Endothelial cell of umbilical vein (primary cell): Measurements from ENCODE around the gene CARS1. TPM values are rescaled to one million over a fixed set of nuclear protein-coding genes. Genes with fewer than 3 reads are reported as not detected.

Experiments used
- BruUV-seq: library from RNA; stranded (reverse); fragments of 400-500 nt; replicated peaks from 2 replicates; lab custom pipeline; 2021; lab: Mats Ljungman, UMichigan
- CTCF ChIA-PET: fragments of 300-600, 350-600 bp; sonication (Branson Sonifier 250); formaldehyde crosslinking; loops from one replicate; lab custom pipeline; 2021; ENCODE audit warnings: antibody characterized with exemption, inconsistent platforms; lab: Charles Lee
- POLR2A ChIA-PET: fragments of 300-600, 350-600 bp; sonication (Branson Sonifier 250); formaldehyde crosslinking; loops from one replicate; lab custom pipeline; 2021; ENCODE audit warnings: antibody characterized with exemption, inconsistent platforms; lab: Charles Lee
- DNase-seq: peaks from one replicate; pipeline ENCODE4 v3.0.0-alpha.2; 2011; ENCODE audit warnings: low read depth, low spot score
- FAIRE-seq: peaks from 2 replicates; lab custom pipeline; 2011; peaks lifted over from hg19 to GRCh38; lab: Jason Lieb, UNC
- H2AFZ ChIP-seq: 2 replicates; pipeline ENCODE4 v1.6.0; 2012; ENCODE audit warnings: low read depth, low read length, control low read depth, inconsistent platforms
- H3K27ac ChIP-seq: 2 replicates; pipeline ENCODE4 v1.5.1; 2011; ENCODE audit warnings: low read depth, mild to moderate bottlenecking, control low read depth, low read length, moderate library complexity; ENCODE audit not compliant: insufficient read depth
- H3K27me3 ChIP-seq, 2 experiments: 2 replicates each; pipeline versions ENCODE4 v1.6.0 to v1.6.1; 2011; ENCODE audit warnings: low read length in 2 of 2, mixed read lengths in 1 of 2; ENCODE audit not compliant: control insufficient read depth in 2 of 2, insufficient read depth in 2 of 2
- H3K36me3 ChIP-seq, 2 experiments: 2 replicates in 1 of 2; 3 replicates in 1 of 2; pipeline ENCODE4 v1.5.1; 2011; ENCODE audit warnings: low read length in 2 of 2, mild to moderate bottlenecking in 1 of 2, moderate library complexity in 1 of 2; ENCODE audit not compliant: control insufficient read depth in 2 of 2, insufficient read depth in 2 of 2; ENCODE audit errors: extremely low read depth in 1 of 2
- H3K4me1 ChIP-seq: 3 replicates; pipeline ENCODE4 v1.5.1; 2011; ENCODE audit warnings: mild to moderate bottlenecking, low read length; ENCODE audit not compliant: control insufficient read depth, insufficient read depth; ENCODE audit errors: extremely low read depth
- H3K4me2 ChIP-seq: 2 replicates; pipeline ENCODE4 v1.6.1; 2011; ENCODE audit warnings: low read length, control low read depth, mixed read lengths; ENCODE audit not compliant: insufficient read depth
- H3K4me3 ChIP-seq, 3 experiments: fragments of 200-600 bp in 1 of 3; sonication (generic), shearing (Covaris generic) in 1 of 3; replicated peaks in 1 of 3; 2 replicates each; pipeline ENCODE4 v1.5.1; 2011 to 2016; ENCODE audit warnings: control low read depth in 3 of 3, low read length in 3 of 3, mild to moderate bottlenecking in 2 of 3, inconsistent platforms in 1 of 3, low read depth in 1 of 3, moderate library complexity in 1 of 3; ENCODE audit not compliant: insufficient read depth in 1 of 3
- H3K79me2 ChIP-seq: 2 replicates; pipeline ENCODE4 v1.6.0; 2012; ENCODE audit warnings: low read length, inconsistent platforms; ENCODE audit not compliant: control insufficient read depth, insufficient read depth
- H3K9ac ChIP-seq: replicated peaks from 2 replicates; pipeline ENCODE3; 2011; ENCODE audit warnings: low read length, control low read depth; ENCODE audit not compliant: insufficient read depth; ENCODE audit errors: extremely low read depth
- H3K9me1 ChIP-seq: replicated peaks from 3 replicates; pipeline ENCODE4 v1.6.0; 2011; ENCODE audit warnings: mild to moderate bottlenecking, low read length; ENCODE audit not compliant: control insufficient read depth, insufficient read depth; ENCODE audit errors: extremely low read depth
- H3K9me3 ChIP-seq: replicated peaks from 2 replicates; pipeline ENCODE4 v1.5.1; 2012; ENCODE audit warnings: low read length, inconsistent platforms; ENCODE audit not compliant: control insufficient read depth, insufficient read depth
- H4K20me1 ChIP-seq: replicated peaks from 2 replicates; pipeline ENCODE3; 2011; ENCODE audit warnings: mild to moderate bottlenecking, low read length; ENCODE audit not compliant: control insufficient read depth, insufficient read depth; ENCODE audit errors: extremely low read depth
- EZH2 ChIP-seq: IDR thresholded peaks from 2 replicates; pipeline ENCODE4 v1.6.1; 2012; ENCODE audit warnings: borderline replicate concordance, low read depth, mild to moderate bottlenecking, moderate library complexity, low read length, inconsistent platforms; ENCODE audit not compliant: severe bottlenecking
- FOS ChIP-seq: IDR thresholded peaks from 2 replicates; pipeline ENCODE4 v1.6.1; 2011; ENCODE audit warnings: mild to moderate bottlenecking, low read length, moderate library complexity, borderline replicate concordance; ENCODE audit not compliant: insufficient read depth
- GATA2 ChIP-seq: IDR thresholded peaks from 2 replicates; pipeline ENCODE4 v1.7.0; 2011; ENCODE audit warnings: low read depth, mild to moderate bottlenecking, moderate library complexity, mixed read lengths, low read length; ENCODE audit not compliant: insufficient read length, insufficient read depth
- MYC ChIP-seq: IDR thresholded peaks from one replicate; pipeline ENCODE4 v1.6.1; 2011; ENCODE audit warnings: mild to moderate bottlenecking, low read depth, low read length
- POLR2AphosphoS5 ChIP-seq: IDR thresholded peaks from 2 replicates; pipeline ENCODE4 v1.6.1; 2012; ENCODE audit warnings: low read depth, mild to moderate bottlenecking, control low read depth, low read length, moderate library complexity; ENCODE audit not compliant: insufficient read depth
- dilution Hi-C: fragments of 300-500 bp; cut with MboI; formaldehyde crosslinking; loops from one replicate; pipeline ENCODE4 v1.15.0; 2019; ENCODE audit warnings: low sequenced_read_pairs; ENCODE audit not compliant: extremely low pct_ligation_motif_present
- intact Hi-C: fragments of 100-400 bp; cut with micrococcal nuclease; formaldehyde crosslinking; loops from one replicate; pipeline ENCODE4 v1.10.0; 2022
- polyA plus RNA-seq, 4 experiments: library from polyadenylated mRNA; depleted of rRNA in 3 of 4; stranded (reverse) in 3 of 4; unstranded in 1 of 4; fragments of >200 nt; gene quantifications; 2 replicates each; pipeline versions ENCODE4 v1.2.1 to v1.2.3, GENCODE V29; 2011 to 2012; ENCODE audit warnings: missing spikeins in 1 of 4
- total RNA-seq: library from RNA; stranded (reverse); gene quantifications from 2 replicates; pipeline ENCODE4 v1.2.3, GENCODE V29; 2021
- TF ChIP-seq, protein P1 (sequence below), 2 donors: IDR thresholded peaks; 1 replicate in 1 of 2; 2 replicates in 1 of 2; pipeline ENCODE4 v1.5.1; 2011; ENCODE audit warnings: low read length in 2 of 2, mild to moderate bottlenecking in 2 of 2, moderate library complexity in 2 of 2, control low read depth in 1 of 2, inconsistent platforms in 1 of 2, low read depth in 1 of 2; ENCODE audit not compliant: insufficient read depth in 1 of 2; ENCODE audit errors: extremely low read depth in 1 of 2

CARS1 gene
- total and polyA plus RNA-seq, 2 donors (not counting 3 experiments of a cell fraction or from before 2014, with no cell fraction given): 43.5 to 66.2 TPM

- Histone ChIP-seq H3K27ac (no peak overlapping the region), H3K4me1 (peaks cover 7% of the 10 kb centered on the region), H3K9me1 (no peaks in the 10 kb centered on the region), H3K9ac (no peak overlapping the region), H2AFZ (no peak overlapping the region), H3K4me3 (no peak overlapping the region), H3K4me2 (no peak overlapping the region), H3K27me3 (no peaks in the 10 kb centered on the region), H4K20me1 (peaks cover 2% of the 10 kb centered on the region), H3K79me2 (peaks cover 38% of the 10 kb centered on the region), H3K36me3 (peaks cover 37 to 52% of the 10 kb centered on the region in 2 experiments), H3K9me3 (no peaks in the 10 kb centered on the region)
- no TSS peak for BruUV-seq
- POLR2A ChIA-PET: no interaction called here
- DNase-seq: no peak
- CTCF ChIA-PET: no interaction called here
- TF ChIP-seq GATA2 (no peak), EZH2 (no peak), MYC (no peak)
- TF ChIP-seq, protein P1, sequence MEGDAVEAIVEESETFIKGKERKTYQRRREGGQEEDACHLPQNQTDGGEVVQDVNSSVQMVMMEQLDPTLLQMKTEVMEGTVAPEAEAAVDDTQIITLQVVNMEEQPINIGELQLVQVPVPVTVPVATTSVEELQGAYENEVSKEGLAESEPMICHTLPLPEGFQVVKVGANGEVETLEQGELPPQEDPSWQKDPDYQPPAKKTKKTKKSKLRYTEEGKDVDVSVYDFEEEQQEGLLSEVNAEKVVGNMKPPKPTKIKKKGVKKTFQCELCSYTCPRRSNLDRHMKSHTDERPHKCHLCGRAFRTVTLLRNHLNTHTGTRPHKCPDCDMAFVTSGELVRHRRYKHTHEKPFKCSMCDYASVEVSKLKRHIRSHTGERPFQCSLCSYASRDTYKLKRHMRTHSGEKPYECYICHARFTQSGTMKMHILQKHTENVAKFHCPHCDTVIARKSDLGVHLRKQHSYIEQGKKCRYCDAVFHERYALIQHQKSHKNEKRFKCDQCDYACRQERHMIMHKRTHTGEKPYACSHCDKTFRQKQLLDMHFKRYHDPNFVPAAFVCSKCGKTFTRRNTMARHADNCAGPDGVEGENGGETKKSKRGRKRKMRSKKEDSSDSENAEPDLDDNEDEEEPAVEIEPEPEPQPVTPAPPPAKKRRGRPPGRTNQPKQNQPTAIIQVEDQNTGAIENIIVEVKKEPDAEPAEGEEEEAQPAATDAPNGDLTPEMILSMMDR (IDR thresholded peaks at IDR 0.05; ENCODE audit: extremely low read depth in 1 of 2, insufficient read depth in 1 of 2, low read depth in 1 of 2, low read length in 2 of 2): no peak
- dilution Hi-C loops (no loop called here), intact Hi-C loops (no loop called here)
- no peak for FAIRE-seq
Observed at GRCh38 chr11:2958251-2958650, 99.0 kb downstream of the CARS1 start.

- Histone ChIP-seq H3K9me1 (no peaks in the 10 kb centered on the region), H3K27ac (no peak overlapping the region), H4K20me1 (no peaks in the 10 kb centered on the region), H3K4me2 (no peak overlapping the region), H3K9me3 (no peaks in the 10 kb centered on the region), H3K36me3 (peaks cover 32 to 49% of the 10 kb centered on the region in 2 experiments), H2AFZ (no peak overlapping the region), H3K4me1 (peaks cover 30% of the 10 kb centered on the region), H3K27me3 (no peaks in the 10 kb centered on the region), H3K9ac (no peak overlapping the region), H3K4me3 (no peak overlapping the region), H3K79me2 (peaks cover 23% of the 10 kb centered on the region)
- dilution Hi-C loops: no loop called here
- ChIA-PET POLR2A (no interaction called here), CTCF (interaction anchor here (0.9 to 2.4 kb wide), 5 partner anchors 10 to 67 kb away, joined by 3 to 5 read pairs (median 5); no protein-coding TSS in a partner anchor)
- TF ChIP-seq FOS: no peak
- TF ChIP-seq, protein P1 (IDR thresholded peaks at IDR 0.05; ENCODE audit: extremely low read depth in 1 of 2, insufficient read depth in 1 of 2, low read depth in 1 of 2, low read length in 2 of 2): peak in 1 of 2 donors; percentile 1
- TF ChIP-seq MYC: no peak
- no peak for TF ChIP-seq POLR2AphosphoS5
- intact Hi-C loops: no loop called here
- BruUV-seq: no TSS peak
- FAIRE-seq: no peak
- no peak for DNase-seq
Observed at GRCh38 chr11:2955906-2956476, 101.2 kb downstream of the CARS1 start.
